ENCODE measurements around the gene P4HA3. TPM values are rescaled to one million over a fixed set of nuclear protein-coding genes. Genes with fewer than 3 reads are reported as not detected.
"Not testable (repeated sequence)": the region's sequence is repeated elsewhere in the genome, so short reads cannot be mapped to it uniquely, and the experiment has no call there.

P4HA3 gene
- total RNA-seq, 1 donor from 2014 or later, result 6.4 TPM

DNA sequence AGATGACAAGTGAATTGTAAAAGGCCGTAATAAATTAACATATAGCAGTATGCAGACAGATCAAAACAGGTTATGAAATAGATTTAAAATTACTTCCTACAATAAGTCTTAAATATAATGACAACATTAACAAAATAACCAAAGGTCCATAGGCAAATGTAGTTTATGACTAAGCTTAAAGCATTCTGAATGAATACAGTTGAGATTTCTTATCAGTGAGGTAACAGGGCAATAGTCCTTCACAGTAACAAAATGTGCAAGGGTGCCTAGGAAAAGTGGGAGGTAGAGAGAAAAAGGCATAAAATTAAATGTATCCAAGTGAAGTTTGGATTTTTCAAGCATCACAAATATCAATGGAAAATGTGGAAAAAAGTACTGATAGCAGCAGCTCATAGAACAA lies 20.9 kb upstream of the P4HA3 start:
- H3K27me3 Mint-ChIP-seq (ENCODE audit: unreplicated experiment), result no peaks in the 10 kb centered on the region
- TF ChIP-seq, protein P1, sequence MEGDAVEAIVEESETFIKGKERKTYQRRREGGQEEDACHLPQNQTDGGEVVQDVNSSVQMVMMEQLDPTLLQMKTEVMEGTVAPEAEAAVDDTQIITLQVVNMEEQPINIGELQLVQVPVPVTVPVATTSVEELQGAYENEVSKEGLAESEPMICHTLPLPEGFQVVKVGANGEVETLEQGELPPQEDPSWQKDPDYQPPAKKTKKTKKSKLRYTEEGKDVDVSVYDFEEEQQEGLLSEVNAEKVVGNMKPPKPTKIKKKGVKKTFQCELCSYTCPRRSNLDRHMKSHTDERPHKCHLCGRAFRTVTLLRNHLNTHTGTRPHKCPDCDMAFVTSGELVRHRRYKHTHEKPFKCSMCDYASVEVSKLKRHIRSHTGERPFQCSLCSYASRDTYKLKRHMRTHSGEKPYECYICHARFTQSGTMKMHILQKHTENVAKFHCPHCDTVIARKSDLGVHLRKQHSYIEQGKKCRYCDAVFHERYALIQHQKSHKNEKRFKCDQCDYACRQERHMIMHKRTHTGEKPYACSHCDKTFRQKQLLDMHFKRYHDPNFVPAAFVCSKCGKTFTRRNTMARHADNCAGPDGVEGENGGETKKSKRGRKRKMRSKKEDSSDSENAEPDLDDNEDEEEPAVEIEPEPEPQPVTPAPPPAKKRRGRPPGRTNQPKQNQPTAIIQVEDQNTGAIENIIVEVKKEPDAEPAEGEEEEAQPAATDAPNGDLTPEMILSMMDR (IDR thresholded peaks at IDR 0.05), result no peak
- H3K36me3 Mint-ChIP-seq (ENCODE audit: unreplicated experiment), result peaks cover 25% of the 10 kb centered on the region
- DNase-seq (ENCODE audit: extremely low spot score, unreplicated experiment), result no peak
- H3K4me1 Mint-ChIP-seq (ENCODE audit: unreplicated experiment), result peaks cover 40% of the 10 kb centered on the region
- no peak overlapping the region for H3K4me3 Mint-ChIP-seq (ENCODE audit: unreplicated experiment)
- H3K27ac Mint-ChIP-seq (ENCODE audit: unreplicated experiment), result no peak overlapping the region
- no peaks in the 10 kb centered on the region for H3K9me3 Mint-ChIP-seq (ENCODE audit: unreplicated experiment)

DNA sequence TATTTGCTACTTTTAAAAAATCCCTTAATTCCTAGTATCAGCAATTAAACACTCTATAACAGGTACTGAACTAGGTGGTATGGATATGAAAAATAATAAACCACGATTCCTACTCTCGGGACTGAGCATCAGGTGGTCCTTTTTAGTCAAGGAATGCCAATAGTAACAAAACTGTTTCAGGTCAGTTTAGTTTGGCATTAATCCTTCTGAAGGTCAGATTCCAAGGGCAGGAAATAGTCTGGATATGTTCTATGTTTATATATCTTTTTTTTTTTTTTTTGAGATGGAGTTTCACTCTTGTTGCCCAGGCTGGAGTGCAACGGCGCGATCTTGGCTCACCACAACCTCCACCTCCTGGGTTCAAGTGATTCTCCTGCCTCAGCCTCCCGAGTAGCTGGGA lies 19.6 kb upstream of the P4HA3 start:
- not testable (repeated sequence) for H3K27me3 Mint-ChIP-seq (ENCODE audit: unreplicated experiment); DNase-seq (ENCODE audit: extremely low spot score, unreplicated experiment); H3K4me3 Mint-ChIP-seq (ENCODE audit: unreplicated experiment); H3K9me3 Mint-ChIP-seq (ENCODE audit: unreplicated experiment)
- H3K4me1 Mint-ChIP-seq (ENCODE audit: unreplicated experiment), result peaks cover 53% of the 10 kb centered on the region
- H3K36me3 Mint-ChIP-seq (ENCODE audit: unreplicated experiment), result peaks cover 18% of the 10 kb centered on the region
- peak overlapping the region; percentile 73 for H3K27ac Mint-ChIP-seq (ENCODE audit: unreplicated experiment)

DNA sequence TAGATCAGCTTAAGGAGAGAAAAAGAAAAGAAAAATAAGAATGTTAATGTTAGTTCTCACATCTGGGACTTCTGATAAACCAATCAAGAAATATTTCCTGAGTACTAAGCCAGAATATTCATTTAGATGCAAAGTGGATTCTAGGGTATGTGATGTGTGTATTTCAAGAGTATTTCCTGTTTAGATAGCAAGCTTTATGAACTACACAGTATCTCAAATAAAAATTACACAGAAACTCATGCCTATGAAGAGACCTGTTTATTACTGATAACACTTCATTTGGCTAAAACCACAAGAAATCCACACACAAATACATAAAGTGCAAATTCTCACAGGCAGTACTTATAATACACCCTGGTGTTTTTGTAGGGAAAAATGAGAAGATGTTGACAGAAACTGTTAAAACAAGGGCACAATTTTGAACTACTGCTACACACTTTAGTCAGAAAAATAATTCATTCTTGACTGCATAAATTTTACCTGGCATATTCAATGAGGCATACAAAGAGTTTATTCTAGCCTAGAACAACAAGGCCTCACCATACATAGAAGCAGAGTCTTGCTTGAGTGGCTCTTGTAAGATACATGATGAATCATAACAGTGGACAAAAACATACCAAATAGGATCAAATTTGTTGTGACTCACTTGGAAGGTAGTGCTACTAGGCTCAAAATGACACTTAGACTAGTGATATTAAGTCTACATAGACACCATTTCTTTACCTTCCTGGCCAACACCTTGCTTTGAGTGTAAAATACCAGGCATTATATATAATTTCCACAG lies 18.8 kb upstream of the P4HA3 start:
- H3K27me3 Mint-ChIP-seq (ENCODE audit: unreplicated experiment), result no peaks in the 10 kb centered on the region
- TF ChIP-seq, protein P1 (IDR thresholded peaks at IDR 0.05), result no peak
- no peak overlapping the region for H3K4me3 Mint-ChIP-seq (ENCODE audit: unreplicated experiment)
- peaks cover 60% of the 10 kb centered on the region for H3K4me1 Mint-ChIP-seq (ENCODE audit: unreplicated experiment)
- no peak for DNase-seq (ENCODE audit: extremely low spot score, unreplicated experiment)
- H3K36me3 Mint-ChIP-seq (ENCODE audit: unreplicated experiment), result peaks cover 15% of the 10 kb centered on the region
- no peaks in the 10 kb centered on the region for H3K9me3 Mint-ChIP-seq (ENCODE audit: unreplicated experiment)
- peak overlapping the region; percentile 73 for H3K27ac Mint-ChIP-seq (ENCODE audit: unreplicated experiment)

DNA sequence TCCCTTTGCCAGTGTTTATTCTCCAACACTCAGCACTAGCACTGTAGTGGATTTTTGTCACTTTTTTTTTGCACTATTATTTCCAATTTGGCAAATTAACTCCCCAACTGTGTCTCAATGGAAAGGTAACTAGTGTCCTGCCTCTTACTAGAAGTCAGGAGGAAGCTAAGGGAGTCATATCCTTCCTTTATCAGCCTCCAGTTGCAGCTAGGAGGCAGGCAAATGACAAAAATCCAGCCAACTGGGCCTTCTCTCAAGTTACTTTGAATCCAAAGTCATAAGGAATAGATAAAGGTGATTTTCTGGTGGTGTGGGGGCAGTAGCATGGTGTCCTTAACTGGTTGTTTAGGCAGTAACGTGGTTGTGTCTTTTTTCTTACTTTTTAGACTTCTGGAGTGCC lies 15.6 kb upstream of the P4HA3 start:
- Mint-ChIP-seq H3K27me3 (ENCODE audit: unreplicated experiment) (no peaks in the 10 kb centered on the region), H3K27ac (ENCODE audit: unreplicated experiment) (peak overlapping the region; percentile 45), H3K9me3 (ENCODE audit: unreplicated experiment) (no peaks in the 10 kb centered on the region), H3K4me3 (ENCODE audit: unreplicated experiment) (no peak overlapping the region), H3K36me3 (ENCODE audit: unreplicated experiment) (peaks cover 7% of the 10 kb centered on the region), H3K4me1 (ENCODE audit: unreplicated experiment) (peaks cover 63% of the 10 kb centered on the region)
- DNase-seq (ENCODE audit: extremely low spot score, unreplicated experiment), result no peak
- TF ChIP-seq, protein P1 (IDR thresholded peaks at IDR 0.05), result peak; percentile 5

DNA sequence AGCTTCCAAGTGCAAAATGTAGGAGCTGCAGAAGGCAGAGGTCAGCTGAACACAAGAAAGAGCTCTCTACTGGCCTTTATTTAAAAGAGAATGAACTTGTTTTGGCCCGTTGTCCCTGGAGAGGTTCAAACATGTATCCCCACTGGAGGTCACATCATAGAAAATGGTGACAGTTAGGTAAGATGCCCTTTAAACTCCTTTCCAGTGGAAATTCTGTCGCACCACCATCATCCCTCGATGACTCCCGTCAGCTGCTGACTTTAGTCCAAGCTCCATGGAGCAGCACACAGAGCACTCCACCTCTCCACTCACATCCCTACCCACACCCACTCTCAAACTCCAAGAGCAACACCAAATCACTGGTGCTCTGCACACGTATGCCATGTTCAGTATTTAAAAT lies 15.2 kb upstream of the P4HA3 start:
- DNase-seq (ENCODE audit: extremely low spot score, unreplicated experiment), result no peak
- peak overlapping the region; percentile 60 for H3K27ac Mint-ChIP-seq (ENCODE audit: unreplicated experiment)
- TF ChIP-seq, protein P1 (IDR thresholded peaks at IDR 0.05), result no peak
- H3K36me3 Mint-ChIP-seq (ENCODE audit: unreplicated experiment), result peaks cover 6% of the 10 kb centered on the region
- no peak overlapping the region for H3K4me3 Mint-ChIP-seq (ENCODE audit: unreplicated experiment)
- no peaks in the 10 kb centered on the region for H3K9me3 Mint-ChIP-seq (ENCODE audit: unreplicated experiment)
- no peaks in the 10 kb centered on the region for H3K27me3 Mint-ChIP-seq (ENCODE audit: unreplicated experiment)
- peaks cover 64% of the 10 kb centered on the region for H3K4me1 Mint-ChIP-seq (ENCODE audit: unreplicated experiment)
